ENCODE measurements around the gene ESCO1.

ESCO1 gene

DNA sequence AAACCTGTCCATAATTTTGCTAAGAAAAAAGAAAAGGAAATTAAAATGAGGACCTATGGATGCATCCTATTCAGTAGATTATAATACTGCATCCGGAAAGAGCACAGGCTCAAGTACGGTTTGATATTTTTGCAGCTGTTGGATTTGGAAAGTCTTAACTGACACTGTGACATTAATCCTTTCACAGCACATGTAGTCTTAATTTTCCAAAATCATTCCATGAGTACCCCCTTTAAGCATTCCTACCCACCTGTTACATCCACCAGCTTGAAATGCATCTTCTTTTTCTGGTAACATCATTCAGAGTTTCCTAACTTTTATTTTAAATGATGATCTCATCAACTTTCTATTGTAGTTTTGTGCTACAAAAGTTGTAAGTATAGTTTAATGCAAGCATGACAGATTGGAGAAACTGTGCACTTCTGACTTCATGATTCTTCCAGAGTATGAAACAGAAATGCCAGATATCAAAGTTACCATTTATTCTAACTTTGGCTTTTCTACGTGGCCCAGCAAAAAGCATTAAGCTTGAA is 113.5 kb downstream of the ESCO1 start:
- no peak for DNase-seq

GRCh38 chr18:21484851-21485636 is 115.5 kb downstream of the ESCO1 start:
- DNase-seq = no peak

- DNase-seq = no peak
Measured at GRCh38 chr18:21483051-21483450, 117.5 kb downstream of the ESCO1 start.

GRCh38 chr18:21481739-21482138 is 118.8 kb downstream of the ESCO1 start:
- DNase-seq = no peak

DNA sequence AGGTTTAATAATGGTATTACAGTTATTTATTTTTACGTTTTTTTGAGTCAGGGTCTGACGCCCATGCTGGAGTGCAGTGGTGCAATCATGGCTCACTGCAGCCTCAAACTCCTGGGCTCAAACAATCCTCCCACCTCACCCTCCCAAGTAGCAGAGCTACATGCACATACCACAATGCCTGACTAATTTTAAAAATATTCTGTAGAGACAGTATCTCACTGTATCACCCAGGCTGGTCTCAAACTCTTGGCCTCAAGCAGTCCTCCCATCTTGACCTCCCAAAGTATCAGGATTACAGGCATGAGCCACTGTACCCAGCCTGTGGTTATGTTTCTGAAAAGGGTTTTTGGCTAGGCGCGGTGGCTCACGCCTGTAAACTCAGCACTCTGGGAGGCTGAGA is 120.8 kb downstream of the ESCO1 start:
- DNase-seq = no peak

Measured in CD4-positive, alpha-beta T cell treated with Interleukin-1 beta for 1 hour (primary cell).